Mesenchymal stem cell (in vitro differentiated cells and primary cell): Measurements from ENCODE around the gene ZFHX3.

ENCODE experiments used
- DNase-seq: peaks from one replicate; pipeline ENCODE4 v3.0.0-alpha.2; 2013
- H2AFZ ChIP-seq: one replicate; pipeline ENCODE4 v1.6.1; 2013; ENCODE audit warnings: low read depth, mild to moderate bottlenecking, control low read depth, inconsistent platforms, low read length, moderate library complexity
- H2AK5ac ChIP-seq: 2 replicates; pipeline ENCODE4 v1.6.1; 2013; ENCODE audit warnings: low read length, moderate library complexity, mild to moderate bottlenecking, inconsistent platforms; ENCODE audit not compliant: severe bottlenecking
- H2BK120ac ChIP-seq: one replicate; pipeline ENCODE4 v1.6.1; 2013; ENCODE audit warnings: low read depth, mild to moderate bottlenecking, inconsistent platforms, low read length, moderate library complexity
- H2BK12ac ChIP-seq, 2 experiments: one replicate each; pipeline ENCODE4 v1.6.1; 2013; ENCODE audit warnings: inconsistent platforms in 2 of 2, low read length in 2 of 2, mild to moderate bottlenecking in 2 of 2, moderate library complexity in 2 of 2, control low read depth in 1 of 2
- H2BK15ac ChIP-seq: one replicate; pipeline ENCODE4 v1.6.1; 2013; ENCODE audit warnings: mild to moderate bottlenecking, low read depth, inconsistent platforms; ENCODE audit not compliant: poor library complexity, severe bottlenecking
- H2BK5ac ChIP-seq: 2 replicates; pipeline ENCODE4 v1.6.1; 2013; ENCODE audit warnings: low read depth, mild to moderate bottlenecking, low read length, control low read depth, inconsistent platforms; ENCODE audit not compliant: poor library complexity, severe bottlenecking
- H3K14ac ChIP-seq, 2 experiments: one replicate each; pipeline ENCODE4 v1.6.1; 2013; ENCODE audit warnings: inconsistent platforms in 2 of 2, low read length in 2 of 2, control low read depth in 1 of 2, mild to moderate bottlenecking in 1 of 2, moderate library complexity in 1 of 2
- H3K18ac ChIP-seq, 2 experiments: one replicate each; pipeline ENCODE4 v1.6.1; 2013; ENCODE audit warnings: inconsistent platforms in 2 of 2, low read length in 2 of 2, control low read depth in 1 of 2, low read depth in 1 of 2, mild to moderate bottlenecking in 1 of 2
- H3K23ac ChIP-seq, 2 experiments: one replicate each; pipeline ENCODE4 v1.6.1; 2013; ENCODE audit warnings: inconsistent platforms in 2 of 2, low read length in 2 of 2, mild to moderate bottlenecking in 2 of 2, moderate library complexity in 2 of 2, control low read depth in 1 of 2
- H3K27ac ChIP-seq: 2 replicates; pipeline ENCODE4 v1.5.1; 2013; ENCODE audit warnings: mild to moderate bottlenecking, moderate library complexity, low read length, control low read depth, inconsistent platforms; ENCODE audit not compliant: poor library complexity, severe bottlenecking
- H3K27me3 ChIP-seq, 2 experiments: 2 replicates each; pipeline versions ENCODE4 v1.6.1 to v1.7.0; 2013; ENCODE audit warnings: low read length in 2 of 2, mild to moderate bottlenecking in 2 of 2, moderate library complexity in 2 of 2, control low read depth in 1 of 2, inconsistent platforms in 1 of 2; ENCODE audit not compliant: control insufficient read depth in 1 of 2, insufficient read depth in 1 of 2
- H3K36me3 ChIP-seq, 2 experiments: 2 replicates each; pipeline versions ENCODE4 v1.6.1 to v1.7.0; 2013; ENCODE audit warnings: low read length in 2 of 2, control low read depth in 1 of 2, inconsistent platforms in 1 of 2, low read depth in 1 of 2, mild to moderate bottlenecking in 1 of 2; ENCODE audit not compliant: insufficient read depth in 2 of 2, control insufficient read depth in 1 of 2
- H3K4ac ChIP-seq, 2 experiments: one replicate each; pipeline ENCODE4 v1.6.1; 2013; ENCODE audit warnings: inconsistent platforms in 2 of 2, low read length in 2 of 2, mild to moderate bottlenecking in 2 of 2, moderate library complexity in 2 of 2, control low read depth in 1 of 2, low read depth in 1 of 2
- H3K4me1 ChIP-seq: 2 replicates; pipeline ENCODE4 v1.6.1; 2013; ENCODE audit warnings: low read depth, low read length, control low read depth; ENCODE audit not compliant: control insufficient read depth, insufficient read depth
- H3K4me2 ChIP-seq: 2 replicates; pipeline ENCODE4 v1.6.1; 2013; ENCODE audit warnings: low read length, mild to moderate bottlenecking, inconsistent platforms; ENCODE audit not compliant: poor library complexity, severe bottlenecking
- H3K4me3 ChIP-seq, 2 experiments: 2 replicates each; pipeline versions ENCODE4 v1.5.1 to v1.7.0; 2013; ENCODE audit warnings: low read length in 2 of 2, mild to moderate bottlenecking in 2 of 2, control low read depth in 1 of 2, low read depth in 1 of 2; ENCODE audit not compliant: insufficient read depth in 1 of 2
- H3K79me1 ChIP-seq: replicated peaks from 2 replicates; pipeline ENCODE4 v1.6.1; 2013; ENCODE audit warnings: mild to moderate bottlenecking, control low read depth, low read length, inconsistent platforms; ENCODE audit not compliant: poor library complexity, severe bottlenecking
- H3K9ac ChIP-seq: 2 replicates; pipeline ENCODE4 v1.7.0; 2013; ENCODE audit warnings: mild to moderate bottlenecking, low read length, moderate library complexity
- H3K9me3 ChIP-seq: 2 replicates; pipeline ENCODE4 v1.7.0; 2013; ENCODE audit warnings: mild to moderate bottlenecking, low read length; ENCODE audit not compliant: control insufficient read depth
- H4K8ac ChIP-seq: one replicate; pipeline ENCODE4 v1.6.1; 2013; ENCODE audit warnings: inconsistent platforms, mild to moderate bottlenecking, low read length, moderate library complexity
- H4K91ac ChIP-seq: one replicate; pipeline ENCODE4 v1.6.1; 2013; ENCODE audit warnings: mild to moderate bottlenecking, low read length, inconsistent platforms
- WGBS: methylation state at CpG from one replicate; pipeline ENCODE4 v1.1.7; 2013; ENCODE audit warnings: mixed read lengths; 5-methylcytosine and 5-hydroxymethylcytosine counted together

ZFHX3 gene

DNA sequence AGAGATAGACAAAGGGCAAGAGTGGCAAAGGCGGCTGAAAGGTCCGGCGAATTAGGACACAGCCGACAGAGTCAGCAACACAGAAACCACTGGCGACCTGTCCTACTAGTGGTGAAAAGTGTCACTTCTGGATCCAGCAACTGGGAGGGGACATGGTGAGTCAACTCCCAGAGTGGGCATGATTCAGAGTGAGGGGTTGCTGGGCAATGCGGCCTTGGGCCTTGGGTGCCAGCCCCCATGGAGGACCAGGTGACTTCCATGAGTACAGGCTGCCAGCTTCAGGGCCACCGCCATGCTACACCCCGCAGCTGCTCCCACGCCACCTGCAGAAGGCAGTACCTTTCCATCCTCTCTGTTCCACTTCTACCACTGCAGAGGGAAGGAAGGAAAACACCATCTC lies 110.6 kb downstream of the ZFHX3 start:
- no peak overlapping the region for H4K8ac ChIP-seq

DNA sequence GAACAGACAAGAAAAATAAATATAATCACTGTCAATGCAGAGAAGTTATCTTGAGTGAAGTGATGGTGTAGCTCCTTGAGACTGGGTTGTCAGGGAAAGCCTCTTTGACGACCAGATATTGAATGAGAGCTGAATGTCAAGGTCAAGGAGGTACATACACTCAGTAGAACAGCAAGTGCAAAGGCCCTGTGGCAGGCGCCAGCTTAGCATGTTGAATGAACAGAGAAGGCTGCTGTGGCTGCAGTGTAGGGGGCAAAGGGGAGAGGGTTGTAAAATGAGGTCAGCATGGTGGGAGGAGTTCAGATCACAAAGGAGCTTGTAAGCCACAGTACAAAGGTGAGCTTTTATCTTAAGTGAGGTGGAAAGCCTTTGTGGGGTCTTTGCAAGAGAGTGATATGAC lies 111.5 kb downstream of the ZFHX3 start:
- Histone ChIP-seq H3K4me1 (peaks cover 8% of the 10 kb centered on the region), H4K8ac (no peak overlapping the region), H3K27me3 (no peaks in the 10 kb centered on the region), H3K9ac (no peak overlapping the region), H3K4me3 (no peak overlapping the region), H2BK15ac (no peak overlapping the region), H2BK120ac (no peak overlapping the region), H2AFZ (peak overlapping the region; percentile 5), H3K4ac (no peak overlapping the region), H2AK5ac (no peak overlapping the region), H4K91ac (no peak overlapping the region), H3K23ac (peak overlapping the region in 1 of 2 experiments; percentile 83), H3K4me2 (no peak overlapping the region), H3K79me1 (peaks cover 36% of the 10 kb centered on the region), H3K14ac (no peak overlapping the region), H2BK5ac (no peak overlapping the region), H3K36me3 (no peaks in the 10 kb centered on the region), H3K9me3 (no peaks in the 10 kb centered on the region), H2BK12ac (peak overlapping the region in 1 of 2 experiments; percentile 43), H3K18ac (no peak overlapping the region), H3K27ac (no peak overlapping the region)
- no peak for DNase-seq
- 80% methylated on average over 2 of the region's 2 CpGs for WGBS

More for the DNA sequence above, 110.6 kb downstream of the ZFHX3 start:
- Histone ChIP-seq H2BK120ac (no peak overlapping the region), H3K4me2 (no peak overlapping the region), H3K4me1 (peaks cover 8% of the 10 kb centered on the region), H3K4ac (no peak overlapping the region), H3K23ac (no peak overlapping the region), H2AFZ (no peak overlapping the region), H3K18ac (no peak overlapping the region), H2AK5ac (no peak overlapping the region), H3K14ac (peak overlapping the region in 1 of 2 experiments; percentile 68), H3K79me1 (peaks cover 39% of the 10 kb centered on the region), H2BK5ac (no peak overlapping the region), H4K91ac (no peak overlapping the region), H3K27ac (no peak overlapping the region), H3K27me3 (no peaks in the 10 kb centered on the region), H3K4me3 (no peak overlapping the region), H3K9ac (no peak overlapping the region), H3K9me3 (no peaks in the 10 kb centered on the region), H2BK15ac (no peak overlapping the region), H3K36me3 (peaks cover 0 to 3% of the 10 kb centered on the region in 2 experiments), H2BK12ac (peak overlapping the region in 1 of 2 experiments; percentile 10)
- WGBS = 95% methylated on average over 9 of the region's 9 CpGs
- no peak for DNase-seq

DNA sequence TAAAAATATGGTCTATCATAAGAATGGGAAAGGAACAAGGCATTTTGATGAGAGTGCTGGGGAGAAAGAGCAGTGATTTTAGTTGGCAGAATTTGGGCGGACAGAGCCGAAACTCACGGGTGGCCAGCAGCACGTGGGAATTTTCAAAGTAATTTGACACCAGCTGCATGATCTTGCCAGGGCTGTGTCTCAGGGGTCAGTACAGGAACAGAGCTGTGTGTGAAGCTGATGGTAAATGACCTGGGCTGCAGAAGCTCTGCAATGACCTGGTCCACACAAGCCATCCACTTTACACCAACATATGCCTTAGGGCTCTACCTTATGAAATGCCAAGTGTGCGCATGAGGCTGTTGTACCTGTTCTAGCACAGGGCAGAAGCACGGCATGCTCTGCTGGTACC lies 112.0 kb downstream of the ZFHX3 start:
- H4K8ac ChIP-seq = no peak overlapping the region
- H3K4me3 ChIP-seq = no peak overlapping the region
- no peak for DNase-seq
- no peak overlapping the region for H3K18ac ChIP-seq
- H4K91ac ChIP-seq = no peak overlapping the region
- H2BK5ac ChIP-seq = no peak overlapping the region
- no peak overlapping the region for H3K4ac ChIP-seq
- H3K36me3 ChIP-seq = no peaks in the 10 kb centered on the region
- H3K27ac ChIP-seq = no peak overlapping the region
- no peaks in the 10 kb centered on the region for H3K27me3 ChIP-seq
- no peak overlapping the region for H2BK15ac ChIP-seq
- peaks cover 36% of the 10 kb centered on the region for H3K79me1 ChIP-seq
- no peak overlapping the region for H2BK12ac ChIP-seq
- H3K14ac ChIP-seq = no peak overlapping the region
- peaks cover 8% of the 10 kb centered on the region for H3K4me1 ChIP-seq
- no peak overlapping the region for H2BK120ac ChIP-seq
- no peak overlapping the region for H3K23ac ChIP-seq
- H3K4me2 ChIP-seq = no peak overlapping the region
- no peak overlapping the region for H3K9ac ChIP-seq
- no peaks in the 10 kb centered on the region for H3K9me3 ChIP-seq
- WGBS = 70% methylated on average over 5 of the region's 6 CpGs
- H2AK5ac ChIP-seq = no peak overlapping the region
- H2AFZ ChIP-seq = no peak overlapping the region

DNA sequence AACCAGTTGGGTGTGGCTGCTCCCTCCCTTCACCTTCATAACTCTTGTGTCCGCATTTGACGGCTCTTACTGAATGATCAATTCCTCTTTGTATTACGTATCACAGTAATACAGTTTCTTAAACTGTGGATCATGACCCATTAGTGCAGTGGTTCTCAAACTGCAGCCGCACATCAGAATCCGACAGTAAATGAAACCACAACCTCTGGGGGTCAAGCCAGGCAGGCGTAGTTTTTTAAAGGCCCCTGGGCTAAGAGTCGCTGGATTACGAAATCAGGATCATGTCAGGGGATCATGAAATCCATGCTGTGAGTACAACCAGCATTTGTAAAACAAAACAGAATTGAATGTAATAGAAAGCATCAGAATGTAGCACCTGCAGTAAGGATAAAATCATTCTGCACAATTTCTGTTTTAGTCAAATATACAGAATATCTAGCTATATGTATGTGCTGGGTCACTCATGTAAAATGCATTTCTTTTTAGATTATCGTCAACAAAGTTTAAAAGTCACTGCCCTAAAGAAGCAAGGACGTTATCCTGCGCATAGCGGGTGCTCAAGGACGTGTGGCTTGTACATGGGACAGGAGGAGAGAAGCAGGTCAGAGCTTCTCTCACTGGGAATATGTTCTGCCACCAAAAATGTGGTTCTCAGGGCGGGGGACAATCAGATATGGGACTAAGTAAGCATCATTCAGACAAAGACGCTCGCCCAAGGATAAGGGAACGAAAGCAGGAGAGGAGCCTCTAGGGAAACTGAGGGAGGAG lies 113.1 kb downstream of the ZFHX3 start:
- Histone ChIP-seq H3K9ac (peak overlapping the region; percentile 7), H2AFZ (no peak overlapping the region), H3K27me3 (no peaks in the 10 kb centered on the region), H3K36me3 (no peaks in the 10 kb centered on the region), H3K27ac (no peak overlapping the region), H3K23ac (no peak overlapping the region), H3K9me3 (no peaks in the 10 kb centered on the region), H3K4ac (no peak overlapping the region), H3K18ac (peak overlapping the region in 1 of 2 experiments; percentile 29), H4K91ac (no peak overlapping the region), H3K4me3 (peak overlapping the region in 1 of 2 experiments; percentile 0), H2BK12ac (peak overlapping the region in 1 of 2 experiments; percentile 10), H3K4me1 (peaks cover 8% of the 10 kb centered on the region), H3K14ac (peak overlapping the region in 1 of 2 experiments; percentile 33), H2BK120ac (no peak overlapping the region), H4K8ac (no peak overlapping the region), H3K4me2 (no peak overlapping the region), H3K79me1 (peaks cover 32% of the 10 kb centered on the region), H2BK5ac (no peak overlapping the region), H2AK5ac (no peak overlapping the region), H2BK15ac (no peak overlapping the region)
- WGBS = 87% methylated on average over 15 of the region's 17 CpGs
- DNase-seq = peak; percentile 79
